Retinal pigment epithelial cell (primary cell): ENCODE data around the gene EMC9.

Source experiments
- DNase-seq: peaks from one replicate; pipeline ENCODE4 v3.0.0-alpha.2; 2010; ENCODE audit warnings: low read depth
- H3K4me3 ChIP-seq: 2 replicates; pipeline ENCODE4 v1.5.1; 2011; ENCODE audit warnings: mild to moderate bottlenecking, low read length, control low read depth, moderate library complexity
- TF ChIP-seq, protein P1 (sequence below): conservative IDR thresholded peaks from 2 replicates; pipeline ENCODE4 v1.5.1; 2011; ENCODE audit warnings: low read depth, low read length, control low read depth, inconsistent platforms

EMC9 gene

DNA sequence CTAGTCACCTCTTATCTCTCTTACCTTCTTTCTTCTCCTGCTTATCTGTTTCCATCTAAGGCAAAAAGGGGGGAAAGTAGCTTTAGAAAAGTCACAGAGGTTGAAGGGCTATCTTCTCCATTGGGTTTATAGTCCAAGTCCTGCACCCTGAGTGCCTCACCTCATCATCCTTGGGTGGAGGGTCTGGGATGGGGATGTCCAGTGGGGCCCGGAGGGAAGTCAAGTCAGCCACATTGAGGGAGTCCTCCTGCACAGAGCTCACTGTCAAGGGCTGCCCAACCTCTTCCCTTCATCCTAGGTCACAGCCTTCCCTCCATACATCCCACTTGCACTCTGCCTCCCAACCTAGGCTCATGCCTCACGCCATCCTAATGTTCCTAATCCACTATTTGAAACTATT, 3.8 kb upstream of the EMC9 start:
- TF ChIP-seq, protein P1, sequence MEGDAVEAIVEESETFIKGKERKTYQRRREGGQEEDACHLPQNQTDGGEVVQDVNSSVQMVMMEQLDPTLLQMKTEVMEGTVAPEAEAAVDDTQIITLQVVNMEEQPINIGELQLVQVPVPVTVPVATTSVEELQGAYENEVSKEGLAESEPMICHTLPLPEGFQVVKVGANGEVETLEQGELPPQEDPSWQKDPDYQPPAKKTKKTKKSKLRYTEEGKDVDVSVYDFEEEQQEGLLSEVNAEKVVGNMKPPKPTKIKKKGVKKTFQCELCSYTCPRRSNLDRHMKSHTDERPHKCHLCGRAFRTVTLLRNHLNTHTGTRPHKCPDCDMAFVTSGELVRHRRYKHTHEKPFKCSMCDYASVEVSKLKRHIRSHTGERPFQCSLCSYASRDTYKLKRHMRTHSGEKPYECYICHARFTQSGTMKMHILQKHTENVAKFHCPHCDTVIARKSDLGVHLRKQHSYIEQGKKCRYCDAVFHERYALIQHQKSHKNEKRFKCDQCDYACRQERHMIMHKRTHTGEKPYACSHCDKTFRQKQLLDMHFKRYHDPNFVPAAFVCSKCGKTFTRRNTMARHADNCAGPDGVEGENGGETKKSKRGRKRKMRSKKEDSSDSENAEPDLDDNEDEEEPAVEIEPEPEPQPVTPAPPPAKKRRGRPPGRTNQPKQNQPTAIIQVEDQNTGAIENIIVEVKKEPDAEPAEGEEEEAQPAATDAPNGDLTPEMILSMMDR: no peak
- no peak for DNase-seq
- H3K4me3 ChIP-seq: no peak overlapping the region

GRCh38 chr14:24144451-24144850, 3.1 kb upstream of the EMC9 start:
- TF ChIP-seq, protein P1: no peak
- no peak overlapping the region for H3K4me3 ChIP-seq
- DNase-seq: no peak

GRCh38 chr14:24143511-24143910, 2.1 kb upstream of the EMC9 start:
- TF ChIP-seq, protein P1: no peak
- H3K4me3 ChIP-seq: no peak overlapping the region
- DNase-seq: no peak

DNA sequence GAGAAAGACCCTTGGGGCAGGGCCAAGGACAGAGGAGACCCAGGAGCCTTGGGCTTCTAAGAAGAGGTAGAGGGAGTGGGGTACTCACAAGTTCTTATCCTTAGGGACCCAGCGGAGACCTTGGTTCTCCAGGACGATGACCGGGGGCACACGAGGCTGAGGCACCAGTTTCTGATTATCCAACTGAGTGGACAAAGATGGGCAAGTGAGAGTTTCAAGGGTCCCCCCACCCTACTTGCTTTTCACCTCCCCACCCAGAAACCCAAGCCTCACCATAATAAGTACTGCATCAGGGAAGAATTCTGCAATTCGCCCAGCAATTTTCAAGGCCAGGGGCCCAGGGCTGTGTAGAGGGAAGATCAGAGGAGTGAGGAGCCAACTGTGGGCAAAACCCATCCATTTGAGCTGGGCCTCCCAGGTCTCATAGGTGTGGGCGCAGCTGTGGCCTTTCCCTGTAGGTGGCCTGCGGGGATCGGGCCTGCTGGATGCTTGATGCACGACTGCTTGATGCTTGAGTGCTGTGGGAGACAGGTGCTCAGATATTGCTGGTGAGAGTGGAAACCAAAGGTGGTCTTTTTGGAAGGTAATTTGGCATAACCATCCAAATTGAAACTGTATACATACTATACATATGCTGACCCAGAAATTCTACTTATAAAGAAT, 2.0 kb downstream of the EMC9 start:
- TF ChIP-seq, protein P1: no peak
- H3K4me3 ChIP-seq: peak overlapping the region; percentile 96
- no peak for DNase-seq

DNA sequence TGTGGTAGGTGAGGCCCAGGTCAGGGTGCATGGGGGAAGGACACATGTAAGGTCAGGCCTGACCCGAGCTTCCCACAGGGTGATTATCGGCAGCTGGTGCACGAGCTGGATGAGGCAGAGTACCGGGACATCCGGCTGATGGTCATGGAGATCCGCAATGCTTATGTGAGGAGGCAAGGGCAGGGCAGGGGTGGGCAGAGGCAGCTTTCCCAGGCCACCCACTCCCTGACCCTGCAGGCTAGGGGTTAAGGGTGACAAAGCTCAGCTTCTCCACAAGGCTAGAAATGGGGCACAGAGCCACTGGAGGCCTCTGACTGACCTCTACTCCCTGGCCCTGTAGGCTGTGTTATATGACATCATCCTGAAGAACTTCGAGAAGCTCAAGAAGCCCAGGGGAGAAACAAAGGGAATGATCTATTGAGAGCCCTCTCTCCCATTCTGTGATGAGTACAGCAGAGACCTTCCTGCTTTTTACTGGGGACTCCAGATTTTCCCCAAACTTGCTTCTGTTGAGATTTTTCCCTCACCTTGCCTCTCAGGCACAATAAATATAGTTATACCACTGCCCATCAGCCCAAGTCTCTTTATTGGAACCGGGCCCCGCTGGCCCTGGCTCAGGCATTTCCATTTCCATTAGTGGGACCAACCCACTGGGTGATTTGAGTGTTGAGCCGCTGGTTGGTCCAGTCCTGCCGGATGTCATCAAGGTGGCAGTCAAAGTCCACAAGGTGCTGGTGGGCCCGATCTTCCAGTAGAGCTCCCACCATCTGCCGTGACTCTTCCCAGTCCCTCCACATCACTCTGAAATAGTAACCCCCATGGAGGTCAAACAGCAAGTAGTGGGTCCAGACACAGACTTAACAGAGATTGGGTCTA, 2.8 kb downstream of the EMC9 start:
- TF ChIP-seq, protein P1: no peak
- DNase-seq: no peak
- H3K4me3 ChIP-seq: no peak overlapping the region

DNA sequence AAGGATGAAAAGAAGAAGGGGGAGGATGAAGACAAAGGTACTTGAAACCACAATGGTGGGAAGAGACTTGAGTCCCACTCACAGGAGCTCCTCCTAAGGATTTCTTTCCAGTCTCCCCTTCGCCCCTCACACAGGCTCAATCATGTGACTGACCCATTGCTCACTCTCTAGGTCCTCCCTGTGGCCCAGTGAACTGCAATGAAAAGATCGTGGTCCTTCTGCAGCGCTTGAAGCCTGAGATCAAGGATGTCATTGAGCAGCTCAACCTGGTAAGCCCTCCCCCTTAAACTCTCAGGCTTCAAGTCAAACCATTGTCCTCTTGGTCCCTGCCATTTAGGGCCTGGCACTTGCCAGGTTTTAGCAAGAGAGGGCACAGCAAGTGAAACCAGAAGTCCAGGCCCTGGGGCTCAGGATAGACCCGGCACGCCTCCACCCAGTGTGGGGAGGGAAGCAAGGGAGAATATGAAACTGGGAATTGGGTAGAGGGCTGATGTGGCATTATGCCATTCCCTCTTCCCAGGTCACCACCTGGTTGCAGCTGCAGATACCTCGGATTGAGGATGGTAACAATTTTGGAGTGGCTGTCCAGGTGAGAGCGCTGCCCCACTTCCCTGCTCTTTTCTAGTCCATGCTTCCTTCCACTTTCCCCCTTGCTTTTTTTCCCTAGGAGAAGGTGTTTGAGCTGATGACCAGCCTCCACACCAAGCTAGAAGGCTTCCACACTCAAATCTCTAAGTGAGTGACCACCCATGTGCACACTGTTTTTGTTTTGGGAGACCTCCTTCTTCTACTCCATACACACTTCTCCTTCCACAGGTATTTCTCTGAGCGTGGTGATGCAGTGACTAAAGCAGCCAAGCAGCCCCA, 3.6 kb downstream of the EMC9 start:
- H3K4me3 ChIP-seq: no peak overlapping the region
- no peak for DNase-seq
- TF ChIP-seq, protein P1: no peak
